K562 (cell line): ENCODE measurements around the gene RASAL3. TPM values are rescaled to one million over a fixed set of nuclear protein-coding genes. Genes with fewer than 3 reads are reported as not detected.
A peak's percentile ranks its signal among the peaks of the same experiment; 100 is the strongest.

ENCODE experiments used
- ATAC-seq: fragments of 200-7000 bp; cut with Tn5 transposase; 3 replicates; pipeline ENCODE4 v1.9.1; 2020; ENCODE audit warnings: moderate library complexity
- BruUV-seq: library from RNA; stranded (reverse); fragments of 400-500 nt; replicated peaks from 2 replicates; lab custom pipeline; 2021; lab: Mats Ljungman, UMichigan
- CTCF ChIA-PET: fragments of 300-600 bp; formaldehyde crosslinking; extraction: SDS; loops from one replicate; lab custom pipeline; 2021; ENCODE audit warnings: low intra/inter-chr PET ratio; lab: Yijun Ruan, JAX
- POLR2A ChIA-PET: fragments of 300-600, 350-650 bp; sonication (Branson Sonifier 250); formaldehyde crosslinking; extraction: SDS; loops from one replicate; lab custom pipeline; 2021; ENCODE audit warnings: antibody characterized with exemption, inconsistent platforms; lab: Yijun Ruan, JAX
- DNase-seq, 4 experiments: peaks; one replicate each; pipeline versions ENCODE4 v3.0.0 to v3.0.0-alpha.2; 2011 to 2018; ENCODE audit warnings: low spot score in 3 of 4, mixed read lengths in 3 of 4; ENCODE audit errors: extremely low read depth in 1 of 4
- FAIRE-seq: peaks from 2 replicates; lab custom pipeline; 2011; peaks lifted over from hg19 to GRCh38; lab: Jason Lieb, UNC
- H2AFZ ChIP-seq: 2 replicates; pipeline ENCODE4 v1.6.0; 2011; ENCODE audit warnings: low read depth, low read length, control low read depth, inconsistent platforms
- H3K27ac ChIP-seq: fragments of 200-600 bp; 3 replicates; pipeline ENCODE4 v1.8.0; 2011; ENCODE audit warnings: low read depth, mild to moderate bottlenecking, control low read depth, inconsistent platforms, low read length, moderate library complexity, mixed read lengths; ENCODE audit errors: extremely low read depth
- H3K27me3 ChIP-seq, 2 experiments: fragments of 300-600 bp in 1 of 2; 2 replicates in 1 of 2; 3 replicates in 1 of 2; pipeline versions ENCODE4 v1.6.0 to v1.8.0; 2011; ENCODE audit warnings: inconsistent platforms in 2 of 2, low read length in 2 of 2, mild to moderate bottlenecking in 1 of 2, mixed read lengths in 1 of 2, moderate library complexity in 1 of 2; ENCODE audit not compliant: control insufficient read depth in 2 of 2, insufficient read depth in 2 of 2
- H3K36me3 ChIP-seq: fragments of 300-600 bp; 3 replicates; pipeline ENCODE4 v1.8.0; 2011; ENCODE audit warnings: mild to moderate bottlenecking, low read length, inconsistent platforms; ENCODE audit not compliant: control insufficient read depth, insufficient read depth
- H3K4me1 ChIP-seq, 2 experiments: fragments of 200-600 bp in 1 of 2; replicated peaks in 1 of 2; 2 replicates in 1 of 2; 3 replicates in 1 of 2; pipeline versions ENCODE4 v1.5.1 to v1.8.0; 2011; ENCODE audit warnings: inconsistent platforms in 2 of 2, low read length in 2 of 2, mild to moderate bottlenecking in 1 of 2, mixed read lengths in 1 of 2, moderate library complexity in 1 of 2; ENCODE audit not compliant: control insufficient read depth in 2 of 2, insufficient read depth in 2 of 2
- H3K4me2 ChIP-seq: 2 replicates; pipeline ENCODE4 v1.6.1; 2011; ENCODE audit warnings: low read length, control low read depth, inconsistent platforms, mixed read lengths; ENCODE audit not compliant: insufficient read depth
- H3K4me3 ChIP-seq: fragments of 200-600 bp; sonication (generic), shearing (Covaris generic); 2 replicates; pipeline ENCODE4 v1.5.1; 2016; ENCODE audit warnings: control low read depth, inconsistent platforms
- H3K79me2 ChIP-seq: fragments of 200-600 bp; 3 replicates; pipeline ENCODE4 v1.8.0; 2011; ENCODE audit warnings: low read length, inconsistent platforms; ENCODE audit not compliant: control insufficient read depth, insufficient read depth
- H3K9ac ChIP-seq, 2 experiments: 2 replicates each; pipeline versions ENCODE4 v1.6.0 to v1.6.1; 2011; ENCODE audit warnings: low read depth in 2 of 2, low read length in 2 of 2, control low read depth in 1 of 2, inconsistent platforms in 1 of 2, mild to moderate bottlenecking in 1 of 2, mixed read lengths in 1 of 2; ENCODE audit not compliant: insufficient read depth in 1 of 2
- H3K9me1 ChIP-seq: one replicate; pipeline ENCODE4 v1.6.0; 2011; ENCODE audit warnings: inconsistent platforms, mild to moderate bottlenecking, low read length, moderate library complexity; ENCODE audit not compliant: control insufficient read depth, insufficient read depth
- H3K9me3 ChIP-seq: replicated peaks from 2 replicates; pipeline ENCODE4 v1.5.1; 2011; ENCODE audit warnings: low read depth, low read length, inconsistent platforms; ENCODE audit not compliant: control insufficient read depth, insufficient read depth
- H4K20me1 ChIP-seq: replicated peaks from 2 replicates; pipeline ENCODE4 v1.6.1; 2011; ENCODE audit warnings: low read length, inconsistent platforms, mixed read lengths; ENCODE audit not compliant: control insufficient read depth, insufficient read depth
- CREB1 ChIP-seq, 2 experiments: sonication (generic) in 1 of 2; formaldehyde crosslinking in 1 of 2; IDR thresholded peaks; 2 replicates each; pipeline versions ENCODE4 v1.6.1 to v1.8.0; 2012 to 2022; ENCODE audit warnings: inconsistent platforms in 1 of 2, mild to moderate bottlenecking in 1 of 2, missing genetic modification reagents in 1 of 2, moderate library complexity in 1 of 2
- HMGN3 ChIP-seq: IDR thresholded peaks from 2 replicates; pipeline ENCODE4 v1.6.1; 2011; ENCODE audit warnings: borderline replicate concordance, low read depth, mild to moderate bottlenecking, mixed read lengths, low read length; ENCODE audit not compliant: insufficient read length; ENCODE audit errors: extremely low read depth
- ZFX ChIP-seq: sonication (generic); formaldehyde crosslinking; IDR thresholded peaks from 2 replicates; pipeline ENCODE4 v1.8.0; 2022; ENCODE audit warnings: mild to moderate bottlenecking, missing genetic modification reagents, moderate library complexity
- ZNF655 ChIP-seq: fragments of 250-450 bp; sonication (Bioruptor Pico); IDR thresholded peaks from 2 replicates; pipeline ENCODE4 v1.5.0; 2021
- WGBS: fragments of 100-300 bp; shearing (Covaris generic); methylation state at CpG from one replicate; pipeline ENCODE4 v1.1.6; 2016; ENCODE audit warnings: low coverage, mixed read lengths; ENCODE audit not compliant: insufficient coverage; ENCODE audit errors: missing lambda C conversion rate; 5-methylcytosine and 5-hydroxymethylcytosine counted together
- in situ Hi-C: fragments of 300-500 bp; cut with MboI; formaldehyde crosslinking; loops from 4 replicates; pipeline ENCODE4 v1.15.0; 2018; ENCODE audit warnings: inconsistent platforms, mixed read lengths
- intact Hi-C: fragments of 100-400 bp; cut with micrococcal nuclease; formaldehyde crosslinking; loops from 2 replicates; pipeline ENCODE4 v1.14.2; 2022
- polyA plus RNA-seq, 8 experiments: library from polyadenylated mRNA; depleted of rRNA in 4 of 8; stranded (reverse) in 5 of 8; unstranded in 3 of 8; fragments of >200 nt; fragmentation: Nextera tagmentation in 2 of 8; fragmentation: Illumina TruSeq in 1 of 8; extraction: Ambion mirVana in 2 of 8; extraction: Trizol in 1 of 8; gene quantifications; 2 replicates each; pipeline versions ENCODE4 v1.2.1 to v1.2.3, GENCODE V29; 2011 to 2014; ENCODE audit warnings: inconsistent platforms in 1 of 8, missing spikeins in 1 of 8
- total RNA-seq, 7 experiments: library from RNA; depleted of rRNA in 6 of 7; stranded (reverse); fragments of >200 nt in 6 of 7; fragmentation: Illumina TruSeq in 2 of 7; extraction: Trizol in 2 of 7; gene quantifications; 2 replicates each; pipeline versions ENCODE4 v1.2.1 to v1.2.3, GENCODE V29; 2011 to 2021; ENCODE audit warnings: low replicate concordance in 1 of 7
- TF ChIP-seq, protein P1 (sequence below), 2 experiments: fragments of 450-650 bp; conservative IDR thresholded peaks; 2 replicates each; pipeline ENCODE4 v1.6.1; 2017; ENCODE audit warnings: mild to moderate bottlenecking in 2 of 2, moderate library complexity in 2 of 2
- TF ChIP-seq, protein P2 (sequence below), 2 experiments: fragments of 450-650 bp; IDR thresholded peaks; 2 replicates each; pipeline ENCODE4 v1.6.1; 2018; ENCODE audit warnings: mild to moderate bottlenecking in 2 of 2, low read depth in 1 of 2; ENCODE audit not compliant: partially characterized antibody in 2 of 2
- TF ChIP-seq, protein P3 (sequence below): sonication (generic); formaldehyde crosslinking; IDR thresholded peaks from 2 replicates; pipeline ENCODE4 v1.8.1; 2023; ENCODE audit warnings: mild to moderate bottlenecking, missing genetic modification reagents, moderate library complexity

Gene RASAL3
- total and polyA plus RNA-seq, 9 of the 15 experiments (the other 6 are each of a cell fraction or from before 2014, with no cell fraction given) = 0.07 to 0.44 TPM; not detected in 7

DNA sequence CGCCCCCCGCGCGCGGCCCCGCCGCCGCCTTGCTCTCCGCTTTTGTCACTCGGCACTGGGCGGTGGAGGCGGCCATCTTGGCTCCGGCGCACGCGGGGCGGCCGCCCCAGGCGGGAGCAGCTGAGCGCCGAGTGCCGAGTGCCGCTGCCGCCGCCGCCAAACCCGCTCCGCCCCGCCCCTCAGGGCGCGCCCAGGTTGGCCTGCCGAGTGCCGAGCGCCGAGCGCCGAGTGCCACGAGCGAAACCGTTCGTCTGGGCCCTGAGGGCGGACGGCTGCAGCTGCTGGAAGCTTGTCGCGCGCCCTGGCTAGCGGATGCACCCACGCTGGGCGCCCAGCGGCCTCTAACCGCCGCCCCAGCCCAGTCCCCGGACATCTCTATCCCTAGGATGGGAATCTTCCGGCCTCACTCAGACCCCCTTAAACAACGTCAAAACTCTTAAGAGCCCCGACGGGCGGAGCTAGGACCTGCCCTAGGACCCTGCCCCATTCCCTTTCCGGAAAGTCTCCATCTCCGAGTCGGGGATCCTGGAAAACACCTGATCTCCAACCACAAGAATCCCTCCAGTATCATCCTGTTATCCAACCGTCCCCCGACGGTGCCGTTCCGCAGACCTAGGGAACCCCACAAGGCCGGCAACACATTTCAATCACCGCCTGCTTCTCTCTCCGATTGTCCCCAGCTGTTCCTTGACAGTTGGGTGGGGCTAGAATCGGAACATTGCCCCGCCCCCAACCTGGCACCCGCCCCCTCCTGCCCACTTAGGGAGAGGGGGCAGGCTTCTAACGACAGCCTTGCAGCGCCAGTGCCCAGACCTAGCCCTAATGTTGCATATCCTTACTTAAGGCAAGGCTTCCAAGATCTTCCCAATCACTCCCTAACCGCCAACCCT lies 31.5 kb downstream of the RASAL3 start:
- Histone ChIP-seq H3K27me3 (peaks cover 0 to 2% of the 10 kb centered on the region in 2 experiments; a peak in 2 of 5 replicates), H3K27ac (peak overlapping the region; percentile 73), H3K4me2 (peak overlapping the region; percentile 86), H3K4me1 (peaks cover 14 to 50% of the 10 kb centered on the region in 2 experiments), H3K9me3 (no peaks in the 10 kb centered on the region), H3K36me3 (peaks cover 33% of the 10 kb centered on the region; the same call in 2 of the 3 replicates), H2AFZ (peak overlapping the region; percentile 93), H3K9ac (peak overlapping the region; percentile 80 to 90; a peak in 3 of 4 replicates), H3K79me2 (peaks cover 44% of the 10 kb centered on the region), H4K20me1 (no peaks in the 10 kb centered on the region), H3K4me3 (peak overlapping the region; percentile 75), H3K9me1 (peaks cover 5% of the 10 kb centered on the region)
- 9% methylated on average over 31 of the region's 75 CpGs for WGBS
- ChIA-PET CTCF (no interaction called here), POLR2A (interaction anchor here (0.5 to 1.5 kb wide), 9 partner anchors 9 to 871 kb away, joined by 3 to 19 read pairs (median 5); partner anchors contain the start of gene AKAP8L)
- ATAC-seq (peak; percentile 89), DNase-seq (peak; percentile 91 to 96 (median 94)), FAIRE-seq (peak; percentile 69)
- in situ Hi-C loops (no loop called here), intact Hi-C loops (loop anchor here (2.0 kb wide), 1 partner anchor 14 kb away; the partner anchor contains the start of gene AKAP8L)
- BruUV-seq = no TSS peak
- TF ChIP-seq HMGN3 = peak; percentile 94
- peak; percentile 92 for TF ChIP-seq ZFX (CRISPR knock-in tag)
- TF ChIP-seq, protein P1, sequence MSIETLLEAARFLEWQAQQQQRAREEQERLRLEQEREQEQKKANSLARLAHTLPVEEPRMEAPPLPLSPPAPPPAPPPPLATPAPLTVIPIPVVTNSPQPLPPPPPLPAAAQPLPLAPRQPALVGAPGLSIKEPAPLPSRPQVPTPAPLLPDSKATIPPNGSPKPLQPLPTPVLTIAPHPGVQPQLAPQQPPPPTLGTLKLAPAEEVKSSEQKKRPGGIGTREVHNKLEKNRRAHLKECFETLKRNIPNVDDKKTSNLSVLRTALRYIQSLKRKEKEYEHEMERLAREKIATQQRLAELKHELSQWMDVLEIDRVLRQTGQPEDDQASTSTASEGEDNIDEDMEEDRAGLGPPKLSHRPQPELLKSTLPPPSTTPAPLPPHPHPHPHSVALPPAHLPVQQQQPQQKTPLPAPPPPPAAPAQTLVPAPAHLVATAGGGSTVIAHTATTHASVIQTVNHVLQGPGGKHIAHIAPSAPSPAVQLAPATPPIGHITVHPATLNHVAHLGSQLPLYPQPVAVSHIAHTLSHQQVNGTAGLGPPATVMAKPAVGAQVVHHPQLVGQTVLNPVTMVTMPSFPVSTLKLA (conservative IDR thresholded peaks at IDR 0.05) = peak; percentile 81 to 92
- TF ChIP-seq, protein P2, sequence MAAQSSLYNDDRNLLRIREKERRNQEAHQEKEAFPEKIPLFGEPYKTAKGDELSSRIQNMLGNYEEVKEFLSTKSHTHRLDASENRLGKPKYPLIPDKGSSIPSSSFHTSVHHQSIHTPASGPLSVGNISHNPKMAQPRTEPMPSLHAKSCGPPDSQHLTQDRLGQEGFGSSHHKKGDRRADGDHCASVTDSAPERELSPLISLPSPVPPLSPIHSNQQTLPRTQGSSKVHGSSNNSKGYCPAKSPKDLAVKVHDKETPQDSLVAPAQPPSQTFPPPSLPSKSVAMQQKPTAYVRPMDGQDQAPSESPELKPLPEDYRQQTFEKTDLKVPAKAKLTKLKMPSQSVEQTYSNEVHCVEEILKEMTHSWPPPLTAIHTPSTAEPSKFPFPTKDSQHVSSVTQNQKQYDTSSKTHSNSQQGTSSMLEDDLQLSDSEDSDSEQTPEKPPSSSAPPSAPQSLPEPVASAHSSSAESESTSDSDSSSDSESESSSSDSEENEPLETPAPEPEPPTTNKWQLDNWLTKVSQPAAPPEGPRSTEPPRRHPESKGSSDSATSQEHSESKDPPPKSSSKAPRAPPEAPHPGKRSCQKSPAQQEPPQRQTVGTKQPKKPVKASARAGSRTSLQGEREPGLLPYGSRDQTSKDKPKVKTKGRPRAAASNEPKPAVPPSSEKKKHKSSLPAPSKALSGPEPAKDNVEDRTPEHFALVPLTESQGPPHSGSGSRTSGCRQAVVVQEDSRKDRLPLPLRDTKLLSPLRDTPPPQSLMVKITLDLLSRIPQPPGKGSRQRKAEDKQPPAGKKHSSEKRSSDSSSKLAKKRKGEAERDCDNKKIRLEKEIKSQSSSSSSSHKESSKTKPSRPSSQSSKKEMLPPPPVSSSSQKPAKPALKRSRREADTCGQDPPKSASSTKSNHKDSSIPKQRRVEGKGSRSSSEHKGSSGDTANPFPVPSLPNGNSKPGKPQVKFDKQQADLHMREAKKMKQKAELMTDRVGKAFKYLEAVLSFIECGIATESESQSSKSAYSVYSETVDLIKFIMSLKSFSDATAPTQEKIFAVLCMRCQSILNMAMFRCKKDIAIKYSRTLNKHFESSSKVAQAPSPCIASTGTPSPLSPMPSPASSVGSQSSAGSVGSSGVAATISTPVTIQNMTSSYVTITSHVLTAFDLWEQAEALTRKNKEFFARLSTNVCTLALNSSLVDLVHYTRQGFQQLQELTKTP (IDR thresholded peaks at IDR 0.05; ENCODE audit: low read depth in 1 of 2, partially characterized antibody in 2 of 2) = no peak
- peak; percentile 46; the same call in 1 of the 2 replicates for TF ChIP-seq CREB1 (IDR thresholded peaks at IDR 0.05)
- peak; percentile 63 for TF ChIP-seq CREB1 (CRISPR knock-in tag; IDR thresholded peaks at IDR 0.05)
- TF ChIP-seq, protein P3, sequence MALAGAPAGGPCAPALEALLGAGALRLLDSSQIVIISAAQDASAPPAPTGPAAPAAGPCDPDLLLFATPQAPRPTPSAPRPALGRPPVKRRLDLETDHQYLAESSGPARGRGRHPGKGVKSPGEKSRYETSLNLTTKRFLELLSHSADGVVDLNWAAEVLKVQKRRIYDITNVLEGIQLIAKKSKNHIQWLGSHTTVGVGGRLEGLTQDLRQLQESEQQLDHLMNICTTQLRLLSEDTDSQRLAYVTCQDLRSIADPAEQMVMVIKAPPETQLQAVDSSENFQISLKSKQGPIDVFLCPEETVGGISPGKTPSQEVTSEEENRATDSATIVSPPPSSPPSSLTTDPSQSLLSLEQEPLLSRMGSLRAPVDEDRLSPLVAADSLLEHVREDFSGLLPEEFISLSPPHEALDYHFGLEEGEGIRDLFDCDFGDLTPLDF (CRISPR knock-in tag) = 0 out of 2 replicates have a peak, but pooled peaks have one; percentile 62
- no peak for TF ChIP-seq ZNF655 (CRISPR knock-in tag)
